SK-N-SH (cell line): ENCODE data around the gene ADPRHL1. TPM values are rescaled to one million over a fixed set of nuclear protein-coding genes. Genes with fewer than 3 reads are reported as not detected.

ENCODE experiments used
- CTCF ChIA-PET: fragments of 300-600, 350-600 bp; formaldehyde crosslinking; extraction: SDS; loops from one replicate; lab custom pipeline; 2021; lab: Yijun Ruan, JAX
- POLR2A ChIA-PET: fragments of 350-600 bp; sonication (Branson Sonifier 250); formaldehyde crosslinking; extraction: SDS; loops from one replicate; lab custom pipeline; 2020; ENCODE audit warnings: antibody characterized with exemption, inconsistent platforms; lab: Yijun Ruan, JAX
- DNase-seq: peaks from one replicate; pipeline ENCODE4 v3.0.0; 2012
- H2AFZ ChIP-seq: fragments of 200-600 bp; sonication (generic); 2 replicates; pipeline ENCODE4 v1.8.1; 2016; ENCODE audit warnings: antibody characterized with exemption, mild to moderate bottlenecking, low read depth
- H3F3A ChIP-seq: fragments of 200-600 bp; sonication (generic); replicated peaks from 2 replicates; pipeline ENCODE3; 2016; ENCODE audit warnings: antibody characterized with exemption, mild to moderate bottlenecking; ENCODE audit not compliant: insufficient read depth
- H3K27ac ChIP-seq, 2 experiments: fragments of 200-500 bp in 1 of 2; fragments of 200-600 bp in 1 of 2; sonication (Bioruptor generic) in 1 of 2; sonication (generic), shearing (Covaris generic) in 1 of 2; 2 replicates each; pipeline versions ENCODE4 v1.5.1 to v1.6.1; 2014 to 2016; ENCODE audit warnings: low read depth in 2 of 2, inconsistent platforms in 1 of 2, low read length in 1 of 2, mild to moderate bottlenecking in 1 of 2, mixed read lengths in 1 of 2
- H3K27me3 ChIP-seq: fragments of 200-600 bp; sonication (generic), shearing (Covaris generic); 2 replicates; pipeline ENCODE4 v1.6.1; 2016; ENCODE audit warnings: mixed run types; ENCODE audit not compliant: insufficient read depth
- H3K36me3 ChIP-seq, 2 experiments: fragments of 200-500 bp in 1 of 2; fragments of 200-600 bp in 1 of 2; sonication (Bioruptor generic) in 1 of 2; sonication (generic) in 1 of 2; replicated peaks in 1 of 2; 2 replicates each; pipeline versions ENCODE3 to v1.5.1; 2014 to 2016; ENCODE audit warnings: low read length in 1 of 2, mild to moderate bottlenecking in 1 of 2; ENCODE audit not compliant: insufficient read depth in 2 of 2, control insufficient read depth in 1 of 2
- H3K4me1 ChIP-seq, 2 experiments: fragments of 200-500 bp in 1 of 2; fragments of 200-600 bp in 1 of 2; sonication (Bioruptor generic) in 1 of 2; sonication (generic), shearing (Covaris generic) in 1 of 2; 2 replicates each; pipeline versions ENCODE4 v1.5.1 to v1.6.1; 2014 to 2016; ENCODE audit warnings: low read depth in 1 of 2, low read length in 1 of 2, mixed run types in 1 of 2; ENCODE audit not compliant: insufficient read depth in 2 of 2, control insufficient read depth in 1 of 2
- H3K4me2 ChIP-seq: fragments of 200-600 bp; sonication (generic), shearing (Covaris generic); 2 replicates; pipeline ENCODE4 v1.6.1; 2017; ENCODE audit warnings: mixed run types
- H3K4me3 ChIP-seq, 2 experiments: fragments of 200-500 bp in 1 of 2; fragments of 200-600 bp in 1 of 2; sonication (Bioruptor generic) in 1 of 2; sonication (generic), shearing (Covaris generic) in 1 of 2; 2 replicates each; pipeline versions ENCODE4 v1.5.1 to v1.8.1; 2014 to 2016; ENCODE audit warnings: low read depth in 2 of 2, inconsistent platforms in 1 of 2, low read length in 1 of 2, mild to moderate bottlenecking in 1 of 2, mixed read lengths in 1 of 2, moderate library complexity in 1 of 2
- H3K79me2 ChIP-seq: fragments of 200-600 bp; sonication (generic); 2 replicates; pipeline ENCODE4 v1.8.1; 2017; ENCODE audit warnings: mild to moderate bottlenecking; ENCODE audit not compliant: insufficient read depth
- H3K9ac ChIP-seq: fragments of 200-600 bp; sonication (generic); 2 replicates; pipeline ENCODE4 v1.6.1; 2017; ENCODE audit warnings: mixed run types
- H3K9me2 ChIP-seq: fragments of 200-600 bp; sonication (generic); 2 replicates; pipeline ENCODE4 v1.6.1; 2017; ENCODE audit warnings: mixed run types
- H3K9me3 ChIP-seq: fragments of 200-600 bp; sonication (generic); 2 replicates; pipeline ENCODE4 v1.6.1; 2017; ENCODE audit warnings: mixed run types, mild to moderate bottlenecking, moderate library complexity
- H4K20me1 ChIP-seq: fragments of 200-600 bp; sonication (generic); 2 replicates; pipeline ENCODE4 v1.6.1; 2017; ENCODE audit warnings: mild to moderate bottlenecking, mixed run types; ENCODE audit not compliant: insufficient read depth
- ELF1 ChIP-seq: IDR thresholded peaks from 2 replicates; pipeline ENCODE4 v1.4.0; 2012
- EP300 ChIP-seq, 2 experiments: IDR thresholded peaks; 2 replicates each; pipeline versions ENCODE4 v1.4.0 to v1.6.1; 2012; ENCODE audit warnings: borderline replicate concordance in 1 of 2, low read depth in 1 of 2, low read length in 1 of 2
- EZH2phosphoT487 ChIP-seq: fragments of 200-600 bp; sonication (generic); IDR thresholded peaks from 2 replicates; pipeline ENCODE4 v1.6.1; 2017; ENCODE audit warnings: low read depth, mixed run types, mild to moderate bottlenecking, antibody characterized with exemption, moderate library complexity, borderline replicate concordance
- FOXJ3 ChIP-seq: sonication (generic); formaldehyde crosslinking; IDR thresholded peaks from 2 replicates; pipeline ENCODE4 v1.5.1; 2020; ENCODE audit warnings: mild to moderate bottlenecking, missing genetic modification reagents
- GABPA ChIP-seq: IDR thresholded peaks from 2 replicates; pipeline ENCODE4 v1.4.0; 2012; ENCODE audit warnings: low read depth, mild to moderate bottlenecking
- MEF2A ChIP-seq: IDR thresholded peaks from 2 replicates; pipeline ENCODE4 v1.4.0; 2012; ENCODE audit warnings: low read depth, borderline replicate concordance
- MXI1 ChIP-seq: IDR thresholded peaks from 2 replicates; pipeline ENCODE4 v1.6.1; 2012; ENCODE audit warnings: mild to moderate bottlenecking, low read depth, low read length, improper control_type of control experiment
- POLR2AphosphoS5 ChIP-seq: IDR thresholded peaks from 2 replicates; pipeline ENCODE4 v1.6.1; 2012; ENCODE audit warnings: low read depth, low read length
- RAD21 ChIP-seq: IDR thresholded peaks from 2 replicates; pipeline ENCODE4 v1.6.1; 2012; ENCODE audit warnings: mild to moderate bottlenecking, low read length
- SMC3 ChIP-seq: IDR thresholded peaks from 2 replicates; pipeline ENCODE4 v1.6.1; 2012; ENCODE audit warnings: low read depth, low read length, improper control_type of control experiment
- TAF1 ChIP-seq: IDR thresholded peaks from 2 replicates; pipeline ENCODE4 v1.6.1; 2012; ENCODE audit warnings: low read depth, mild to moderate bottlenecking, low read length, moderate library complexity, borderline replicate concordance
- TCF12 ChIP-seq: IDR thresholded peaks from 2 replicates; pipeline ENCODE4 v1.4.0; 2012
- YY1 ChIP-seq: IDR thresholded peaks from 2 replicates; pipeline ENCODE4 v1.4.0; 2012; ENCODE audit warnings: low read depth, mild to moderate bottlenecking
- WGBS: methylation state at CpG from one replicate; pipeline ENCODE4 v1.1.6; 2017; ENCODE audit warnings: low lambda C conversion rate; 5-methylcytosine and 5-hydroxymethylcytosine counted together
- polyA plus RNA-seq, 3 experiments: library from polyadenylated mRNA; depleted of rRNA; stranded (reverse); fragments of >200 nt; gene quantifications; 2 replicates each; pipeline ENCODE4 v1.2.3, GENCODE V29; 2012
- TF ChIP-seq, protein P1 (sequence below): fragments of 200-600 bp; sonication (generic); IDR thresholded peaks from 2 replicates; pipeline ENCODE4 v1.6.1; 2017; ENCODE audit warnings: antibody characterized with exemption, mild to moderate bottlenecking, moderate library complexity
- TF ChIP-seq, protein P2 (sequence below): IDR thresholded peaks from 2 replicates; pipeline ENCODE4 v1.4.0; 2012; ENCODE audit warnings: low read depth, borderline replicate concordance
- TF ChIP-seq, protein P3 (sequence below): IDR thresholded peaks from 2 replicates; pipeline ENCODE4 v1.4.0; 2012; ENCODE audit warnings: low read depth, borderline replicate concordance

Gene ADPRHL1
- polyA plus RNA-seq, 1 of the 3 experiments (the other 2 are of a cell fraction) = 1.0 TPM

DNA sequence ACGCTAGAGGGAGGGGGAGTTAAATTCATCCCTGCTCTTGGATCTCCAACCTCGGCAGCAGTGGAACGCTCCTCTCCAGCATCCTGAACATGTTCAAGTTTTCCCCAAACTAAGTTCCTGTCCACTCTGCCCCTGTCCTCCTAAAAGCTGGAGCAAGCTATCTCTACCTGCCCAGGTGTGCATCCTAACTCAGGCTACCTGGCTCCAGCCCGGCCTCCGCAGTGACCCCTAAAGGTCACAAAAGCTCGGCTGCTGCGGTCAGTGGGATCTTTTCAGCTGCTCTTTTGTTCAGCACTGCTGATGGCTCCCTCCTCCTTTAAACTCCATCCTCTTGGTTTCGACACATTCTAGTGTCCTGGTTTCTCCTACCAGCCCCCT is 35.9 kb upstream of the ADPRHL1 start:
- DNase-seq = no peak
- Histone ChIP-seq H3K27me3 (no peaks in the 10 kb centered on the region), H3K9me2 (no peaks in the 10 kb centered on the region), H3K4me1 (peaks cover 22 to 56% of the 10 kb centered on the region in 2 experiments; a peak in 3 of 4 replicates), H3K36me3 (peaks cover 4 to 13% of the 10 kb centered on the region in 2 experiments), H3K9me3 (no peaks in the 10 kb centered on the region), H3K4me2 (peak overlapping the region; percentile 92), H3K79me2 (peaks cover 92% of the 10 kb centered on the region), H3K4me3 (peak overlapping the region; percentile 65 to 83), H2AFZ (no peak overlapping the region), H4K20me1 (peaks cover 44% of the 10 kb centered on the region), H3F3A (peaks cover 20% of the 10 kb centered on the region), H3K9ac (peak overlapping the region; percentile 95), H3K27ac (peak overlapping the region; percentile 52 to 74; a peak in 3 of 4 replicates)
- CTCF ChIA-PET = interaction anchor here (1.2 to 6.5 kb wide), 8 partner anchors 9 to 95 kb away, joined by 3 to 41 read pairs (median 7); partner anchors contain the start of gene ADPRHL1
- 43% methylated on average over 8 of the region's 8 CpGs for WGBS
- TF ChIP-seq TAF1 (no peak), RAD21 (no peak), GABPA (no peak), TCF12 (no peak), POLR2AphosphoS5 (no peak), EP300 (IDR thresholded peaks at IDR 0.05; ENCODE audit: borderline replicate concordance in 1 of 2, low read depth in 1 of 2, low read length in 1 of 2) (no peak), MXI1 (no peak)
- TF ChIP-seq, protein P1, sequence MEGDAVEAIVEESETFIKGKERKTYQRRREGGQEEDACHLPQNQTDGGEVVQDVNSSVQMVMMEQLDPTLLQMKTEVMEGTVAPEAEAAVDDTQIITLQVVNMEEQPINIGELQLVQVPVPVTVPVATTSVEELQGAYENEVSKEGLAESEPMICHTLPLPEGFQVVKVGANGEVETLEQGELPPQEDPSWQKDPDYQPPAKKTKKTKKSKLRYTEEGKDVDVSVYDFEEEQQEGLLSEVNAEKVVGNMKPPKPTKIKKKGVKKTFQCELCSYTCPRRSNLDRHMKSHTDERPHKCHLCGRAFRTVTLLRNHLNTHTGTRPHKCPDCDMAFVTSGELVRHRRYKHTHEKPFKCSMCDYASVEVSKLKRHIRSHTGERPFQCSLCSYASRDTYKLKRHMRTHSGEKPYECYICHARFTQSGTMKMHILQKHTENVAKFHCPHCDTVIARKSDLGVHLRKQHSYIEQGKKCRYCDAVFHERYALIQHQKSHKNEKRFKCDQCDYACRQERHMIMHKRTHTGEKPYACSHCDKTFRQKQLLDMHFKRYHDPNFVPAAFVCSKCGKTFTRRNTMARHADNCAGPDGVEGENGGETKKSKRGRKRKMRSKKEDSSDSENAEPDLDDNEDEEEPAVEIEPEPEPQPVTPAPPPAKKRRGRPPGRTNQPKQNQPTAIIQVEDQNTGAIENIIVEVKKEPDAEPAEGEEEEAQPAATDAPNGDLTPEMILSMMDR = no peak
- POLR2A ChIA-PET = interaction anchor here (1.1 kb wide), 1 partner anchor 57 kb away, joined by 4 read pairs; no protein-coding TSS in a partner anchor

DNA sequence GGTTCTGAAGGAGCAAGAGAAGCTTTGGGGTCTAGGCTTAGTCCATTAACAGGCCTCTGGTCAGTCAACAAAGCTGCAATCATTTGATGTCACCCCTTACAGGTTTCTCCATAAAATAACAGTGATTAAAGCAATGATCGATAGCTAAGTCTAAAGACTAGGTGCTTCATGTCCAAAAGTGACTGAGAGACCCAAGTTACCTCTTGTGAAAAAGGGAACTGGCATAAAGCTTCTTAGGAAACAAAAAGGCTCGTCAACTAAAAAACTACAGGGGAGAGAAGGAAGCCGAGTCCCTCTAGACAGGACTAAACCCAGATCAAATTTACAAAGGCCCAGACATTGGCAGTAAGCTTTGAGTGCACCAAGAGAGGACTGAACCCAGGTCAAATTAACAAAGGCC is 35.0 kb upstream of the ADPRHL1 start:
- H3K9me3 ChIP-seq = no peaks in the 10 kb centered on the region
- H3K27ac ChIP-seq = no peak overlapping the region
- H3K79me2 ChIP-seq = peaks cover 93% of the 10 kb centered on the region
- no peaks in the 10 kb centered on the region for H3K9me2 ChIP-seq
- POLR2A ChIA-PET = no interaction called here
- no peak overlapping the region for H3K9ac ChIP-seq
- peaks cover 42% of the 10 kb centered on the region for H4K20me1 ChIP-seq
- peaks cover 16 to 49% of the 10 kb centered on the region in 2 experiments; a peak in 3 of 4 replicates for H3K4me1 ChIP-seq
- DNase-seq = no peak
- 90% methylated on average over 3 of the region's 3 CpGs for WGBS
- H3K4me2 ChIP-seq = peak overlapping the region; percentile 92
- peaks cover 12% of the 10 kb centered on the region for H3F3A ChIP-seq
- no peak overlapping the region for H2AFZ ChIP-seq
- TF ChIP-seq, protein P2, sequence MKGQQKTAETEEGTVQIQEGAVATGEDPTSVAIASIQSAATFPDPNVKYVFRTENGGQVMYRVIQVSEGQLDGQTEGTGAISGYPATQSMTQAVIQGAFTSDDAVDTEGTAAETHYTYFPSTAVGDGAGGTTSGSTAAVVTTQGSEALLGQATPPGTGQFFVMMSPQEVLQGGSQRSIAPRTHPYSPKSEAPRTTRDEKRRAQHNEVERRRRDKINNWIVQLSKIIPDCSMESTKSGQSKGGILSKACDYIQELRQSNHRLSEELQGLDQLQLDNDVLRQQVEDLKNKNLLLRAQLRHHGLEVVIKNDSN = no peak
- TF ChIP-seq EZH2phosphoT487 (no peak), FOXJ3 (no peak), ELF1 (no peak), SMC3 (no peak), YY1 (no peak), MEF2A (no peak), TCF12 (no peak)
- TF ChIP-seq, protein P3, sequence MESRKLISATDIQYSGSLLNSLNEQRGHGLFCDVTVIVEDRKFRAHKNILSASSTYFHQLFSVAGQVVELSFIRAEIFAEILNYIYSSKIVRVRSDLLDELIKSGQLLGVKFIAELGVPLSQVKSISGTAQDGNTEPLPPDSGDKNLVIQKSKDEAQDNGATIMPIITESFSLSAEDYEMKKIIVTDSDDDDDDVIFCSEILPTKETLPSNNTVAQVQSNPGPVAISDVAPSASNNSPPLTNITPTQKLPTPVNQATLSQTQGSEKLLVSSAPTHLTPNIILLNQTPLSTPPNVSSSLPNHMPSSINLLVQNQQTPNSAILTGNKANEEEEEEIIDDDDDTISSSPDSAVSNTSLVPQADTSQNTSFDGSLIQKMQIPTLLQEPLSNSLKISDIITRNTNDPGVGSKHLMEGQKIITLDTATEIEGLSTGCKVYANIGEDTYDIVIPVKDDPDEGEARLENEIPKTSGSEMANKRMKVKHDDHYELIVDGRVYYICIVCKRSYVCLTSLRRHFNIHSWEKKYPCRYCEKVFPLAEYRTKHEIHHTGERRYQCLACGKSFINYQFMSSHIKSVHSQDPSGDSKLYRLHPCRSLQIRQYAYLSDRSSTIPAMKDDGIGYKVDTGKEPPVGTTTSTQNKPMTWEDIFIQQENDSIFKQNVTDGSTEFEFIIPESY = no peak
- TF ChIP-seq, protein P1 = no peak
- TF ChIP-seq, all 33 proteins: peak for 0
- CTCF ChIA-PET = interaction anchor here (0.8 to 6.5 kb wide), 9 partner anchors 8 to 236 kb away, joined by 3 to 41 read pairs (median 5); partner anchors contain the start of gene ADPRHL1
- Histone ChIP-seq H3K4me3 (no peak overlapping the region; a peak in 1 of 4 replicates), H3K27me3 (no peaks in the 10 kb centered on the region), H3K36me3 (peaks cover 9 to 11% of the 10 kb centered on the region in 2 experiments)
